SK-N-MC (cell line): ENCODE measurements around the gene MED25.

Experiments used
- DNase-seq: peaks from one replicate; pipeline ENCODE4 v3.0.0-alpha.2; 2011; ENCODE audit warnings: low read depth, low spot score
- H3K27ac ChIP-seq: fragments of 200-600 bp; sonication (generic); 2 replicates; pipeline ENCODE4 v1.5.1; 2016; ENCODE audit warnings: mixed run types
- H3K36me3 ChIP-seq: fragments of 200-600 bp; sonication (generic); 2 replicates; pipeline ENCODE4 v1.6.1; 2017; ENCODE audit warnings: antibody characterized with exemption, low read length, mixed read lengths; ENCODE audit not compliant: insufficient read depth
- H3K4me3 ChIP-seq: fragments of 200-600 bp; sonication (generic); 2 replicates; pipeline ENCODE4 v1.5.1; 2016
- H3K9ac ChIP-seq: fragments of 200-600 bp; sonication (generic); 2 replicates; pipeline ENCODE4 v1.8.0; 2017; ENCODE audit warnings: mixed run types, mixed read lengths; ENCODE audit not compliant: insufficient read length
- H3K9me3 ChIP-seq: fragments of 200-600 bp; sonication (generic); 2 replicates; pipeline ENCODE4 v1.6.1; 2017; ENCODE audit warnings: low read depth, mild to moderate bottlenecking, antibody characterized with exemption, low read length, moderate library complexity, mixed read lengths
- EZH2 ChIP-seq: fragments of 200-600 bp; sonication (generic); IDR thresholded peaks from one replicate; pipeline ENCODE4 v1.6.1; 2017; ENCODE audit warnings: antibody characterized with exemption
- FOXP2 ChIP-seq: optimal IDR thresholded peaks from 2 replicates; pipeline ENCODE3; 2011; ENCODE audit warnings: mild to moderate bottlenecking, moderate library complexity; ENCODE audit not compliant: insufficient read depth; ENCODE audit errors: extremely low read length, control extremely low read depth
- POLR2AphosphoS5 ChIP-seq: IDR thresholded peaks from 2 replicates; pipeline ENCODE4 v1.6.1; 2012; ENCODE audit warnings: mild to moderate bottlenecking, low read depth, low read length, borderline replicate concordance

Gene MED25

DNA sequence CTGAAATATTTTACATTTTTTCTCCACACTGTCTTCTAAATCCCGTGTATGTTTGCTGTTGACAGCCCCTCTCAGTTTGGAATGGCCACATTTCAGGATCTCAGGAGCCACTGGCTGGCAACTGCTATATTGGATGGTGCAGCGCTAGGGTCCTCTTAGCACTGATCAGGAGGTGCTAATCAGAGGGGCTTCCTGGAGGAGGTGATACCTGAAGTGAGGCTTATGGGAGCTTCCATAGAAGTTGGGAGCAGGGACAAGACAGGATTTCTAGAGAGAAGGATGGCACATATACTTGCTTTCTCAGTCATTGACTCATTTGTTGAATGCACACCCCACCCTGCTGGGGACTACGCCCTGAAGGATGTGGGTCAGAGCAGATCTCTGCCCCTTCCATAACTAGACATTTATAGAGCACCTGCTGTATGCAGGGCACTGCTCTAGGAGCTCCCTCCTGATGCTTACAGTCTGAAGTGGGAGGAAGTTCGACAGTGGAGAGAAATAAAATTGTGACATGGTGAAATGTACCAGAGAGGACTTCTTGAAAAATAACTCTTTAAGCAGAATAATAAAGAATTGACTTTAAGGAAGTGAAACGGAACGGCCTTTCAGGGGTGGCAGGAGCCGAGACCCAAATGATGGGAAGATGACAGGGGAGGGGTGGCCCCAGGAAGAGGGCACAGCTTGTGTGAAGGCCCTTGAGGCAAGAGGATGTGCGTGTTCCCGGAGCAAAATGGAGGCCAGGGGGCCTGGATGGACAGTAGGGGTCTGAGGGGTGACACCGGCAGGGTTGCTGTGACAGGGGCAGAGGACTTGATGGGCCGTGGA, 38.1 kb upstream of the MED25 start:
- no peaks in the 10 kb centered on the region for H3K9me3 ChIP-seq
- H3K9ac ChIP-seq = no peak overlapping the region
- peaks cover 10% of the 10 kb centered on the region; the same call in 1 of the 2 replicates for H3K36me3 ChIP-seq
- H3K27ac ChIP-seq = no peak overlapping the region
- no peak for DNase-seq
- H3K4me3 ChIP-seq = no peak overlapping the region
- TF ChIP-seq POLR2AphosphoS5 (no peak), FOXP2 (no peak), EZH2 (no peak)

- Histone ChIP-seq H3K27ac (no peak overlapping the region), H3K9ac (no peak overlapping the region)
These were observed 37.2 kb upstream of the MED25 start for GRCh38 chr19:49780861-49781260.

GRCh38 chr19:49781394-49781793, 36.7 kb upstream of the MED25 start:
- H3K4me3 ChIP-seq = no peak overlapping the region
- DNase-seq = no peak
- H3K27ac ChIP-seq = no peak overlapping the region
- TF ChIP-seq POLR2AphosphoS5 = no peak
- TF ChIP-seq FOXP2 = no peak
- TF ChIP-seq EZH2 = no peak
- H3K9me3 ChIP-seq = no peaks in the 10 kb centered on the region
- no peak overlapping the region for H3K9ac ChIP-seq
- peaks cover 10% of the 10 kb centered on the region; the same call in 1 of the 2 replicates for H3K36me3 ChIP-seq

More at GRCh38 chr19:49780861-49781260, 37.2 kb upstream of the MED25 start:
- H3K36me3 ChIP-seq = peaks cover 10% of the 10 kb centered on the region; the same call in 1 of the 2 replicates
- H3K4me3 ChIP-seq = no peak overlapping the region
- TF ChIP-seq POLR2AphosphoS5 (no peak), FOXP2 (no peak), EZH2 (no peak)
- DNase-seq = no peak
- H3K9me3 ChIP-seq = no peaks in the 10 kb centered on the region

GRCh38 chr19:49782515-49782914, 35.6 kb upstream of the MED25 start:
- Histone ChIP-seq H3K27ac (no peak overlapping the region), H3K9me3 (no peaks in the 10 kb centered on the region)
- no peak for DNase-seq

DNA sequence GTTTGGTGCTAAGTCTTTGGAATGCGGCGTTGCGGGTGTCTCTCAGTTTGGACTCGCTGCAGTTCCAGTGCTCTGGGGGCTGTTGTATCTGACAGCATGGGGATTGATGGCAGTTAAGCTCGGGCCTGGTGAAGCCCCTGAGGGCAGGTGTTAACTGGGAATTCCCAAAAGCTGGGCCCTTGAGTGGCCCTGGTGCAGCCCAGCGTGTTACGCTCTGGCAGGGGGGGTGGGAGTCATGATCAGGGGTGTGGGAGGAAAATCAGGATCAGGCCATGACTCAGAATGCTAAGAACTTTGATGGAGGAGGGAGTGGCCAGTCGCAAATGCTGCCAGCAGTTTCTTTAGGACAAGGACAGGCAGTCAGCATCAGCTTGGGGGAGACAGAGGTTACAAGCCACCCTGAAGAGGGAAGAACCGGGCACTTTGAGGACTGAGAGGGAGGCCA, 31.7 kb upstream of the MED25 start:
- no peak overlapping the region for H3K9ac ChIP-seq
- H3K27ac ChIP-seq = no peak overlapping the region
- H3K36me3 ChIP-seq = peaks cover 10% of the 10 kb centered on the region; the same call in 1 of the 2 replicates
- no peaks in the 10 kb centered on the region for H3K9me3 ChIP-seq
- TF ChIP-seq POLR2AphosphoS5 (no peak), FOXP2 (no peak), EZH2 (no peak)
- H3K4me3 ChIP-seq = no peak overlapping the region
- no peak for DNase-seq

More at GRCh38 chr19:49782515-49782914, 35.6 kb upstream of the MED25 start:
- no peak overlapping the region for H3K9ac ChIP-seq
- TF ChIP-seq POLR2AphosphoS5 = no peak
- no peak for TF ChIP-seq FOXP2
- TF ChIP-seq EZH2 = no peak
- H3K4me3 ChIP-seq = no peak overlapping the region
- H3K36me3 ChIP-seq = peaks cover 10% of the 10 kb centered on the region; the same call in 1 of the 2 replicates

DNA sequence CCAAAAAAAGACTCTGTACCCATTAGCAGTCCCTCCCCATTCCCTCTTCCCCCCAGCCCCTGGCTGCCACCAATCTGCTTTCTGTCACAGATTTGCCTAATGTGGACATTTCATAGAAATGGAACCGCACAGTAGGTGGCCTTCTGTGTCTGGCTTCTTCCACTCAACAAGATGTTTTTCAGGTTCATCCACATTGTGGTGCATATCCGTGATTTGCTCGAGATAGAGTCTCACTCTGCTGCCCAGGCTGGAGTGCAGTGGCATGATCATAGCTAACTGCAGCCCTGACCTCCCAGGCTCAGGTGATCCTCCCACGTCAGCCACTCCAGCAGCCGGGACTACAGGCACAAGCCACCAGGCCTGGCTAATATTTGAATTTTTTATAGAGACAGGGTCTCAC, 30.3 kb upstream of the MED25 start:
- no peak overlapping the region for H3K27ac ChIP-seq
- TF ChIP-seq FOXP2 (no peak), EZH2 (no peak), POLR2AphosphoS5 (no peak)
- no peaks in the 10 kb centered on the region for H3K9me3 ChIP-seq

GRCh38 chr19:49788857-49789256, 29.2 kb upstream of the MED25 start:
- no peak overlapping the region for H3K9ac ChIP-seq
- DNase-seq = no peak
- no peak overlapping the region for H3K27ac ChIP-seq
- TF ChIP-seq EZH2 (no peak), FOXP2 (no peak), POLR2AphosphoS5 (no peak)
- H3K9me3 ChIP-seq = no peaks in the 10 kb centered on the region
- no peak overlapping the region for H3K4me3 ChIP-seq
- peaks cover 10% of the 10 kb centered on the region; the same call in 1 of the 2 replicates for H3K36me3 ChIP-seq

More for the DNA sequence above, 30.3 kb upstream of the MED25 start:
- no peak overlapping the region for H3K9ac ChIP-seq
- no peak overlapping the region for H3K4me3 ChIP-seq
- no peak for DNase-seq
- H3K36me3 ChIP-seq = peaks cover 11% of the 10 kb centered on the region; the same call in 1 of the 2 replicates

GRCh38 chr19:49790866-49791265, 27.2 kb upstream of the MED25 start:
- TF ChIP-seq POLR2AphosphoS5 (no peak), EZH2 (no peak), FOXP2 (no peak)
- no peak for DNase-seq

More at GRCh38 chr19:49790866-49791265, 27.2 kb upstream of the MED25 start:
- Histone ChIP-seq H3K9ac (no peak overlapping the region), H3K27ac (no peak overlapping the region), H3K4me3 (no peak overlapping the region), H3K9me3 (no peaks in the 10 kb centered on the region), H3K36me3 (peaks cover 11% of the 10 kb centered on the region; the same call in 1 of the 2 replicates)
